DOHH2 (cell line): Measurements from ENCODE around the gene DIDO1.

Source experiments
- CTCF ChIP-seq: fragments of 200-600 bp; sonication (generic); IDR thresholded peaks from one replicate; pipeline ENCODE4 v1.5.1; 2014; ENCODE audit warnings: antibody characterized with exemption, mild to moderate bottlenecking, low read depth, low read length; ENCODE audit not compliant: poor library complexity, severe bottlenecking
- EZH2phosphoT487 ChIP-seq: fragments of 200-600 bp; sonication (generic); IDR thresholded peaks from 2 replicates; pipeline ENCODE4 v1.6.1; 2017; ENCODE audit warnings: borderline replicate concordance, mild to moderate bottlenecking, antibody characterized with exemption, low read length, moderate library complexity, mixed read lengths

- TF ChIP-seq CTCF (no peak), EZH2phosphoT487 (no peak)
Observed at GRCh38 chr20:62944746-62945145, 18.4 kb upstream of the DIDO1 start.
